Psoas muscle (tissue), 8 donors: ENCODE data around the gene RHOBTB3. TPM values are rescaled to one million over a fixed set of nuclear protein-coding genes. Genes with fewer than 3 reads are reported as not detected.

Experiments
- ATAC-seq, 4 donors: fragments of 200-7000 bp; cut with Tn5 transposase; one replicate each; pipeline ENCODE4 v1.9.1; 2020; ENCODE audit warnings: moderate library complexity in 3 of 4, mild to moderate bottlenecking in 2 of 4
- DNase-seq, 2 donors: peaks; one replicate each; pipeline ENCODE4 v3.0.0-alpha.2; 2020
- H3K27ac ChIP-seq: fragments of 200-600 bp; one replicate; pipeline ENCODE4 v1.8.0; 2022
- H3K27me3 ChIP-seq, 3 donors: fragments of 200-600 bp in 1 of 3; one replicate each; pipeline versions ENCODE4 v1.6.1 to v1.8.0; 2013 to 2022; ENCODE audit warnings: low read length in 2 of 3, mild to moderate bottlenecking in 2 of 3, moderate library complexity in 1 of 3; ENCODE audit not compliant: insufficient read depth in 3 of 3
- H3K36me3 ChIP-seq, 2 donors: fragments of 200-600 bp in 1 of 2; one replicate each; pipeline versions ENCODE4 v1.6.1 to v1.8.0; 2013 to 2022; ENCODE audit warnings: low read depth in 1 of 2, mild to moderate bottlenecking in 1 of 2, moderate library complexity in 1 of 2; ENCODE audit not compliant: insufficient read depth in 1 of 2
- H3K4me1 ChIP-seq: fragments of 200-600 bp; one replicate; pipeline ENCODE4 v1.8.0; 2022
- H3K4me3 ChIP-seq: fragments of 200-600 bp; one replicate; pipeline ENCODE4 v1.8.0; 2022; ENCODE audit warnings: mild to moderate bottlenecking
- H3K9me3 ChIP-seq: fragments of 200-600 bp; one replicate; pipeline ENCODE4 v1.8.0; 2022
- CTCF ChIP-seq: fragments of 200-600 bp; IDR thresholded peaks from one replicate; pipeline ENCODE4 v1.8.0; 2022; ENCODE audit warnings: antibody characterized with exemption
- whole genome bisulfite sequencing, 3 donors: extraction: QIAGEN DNeasy Blood & Tissue Kit; methylation state at CpG; one replicate each; pipeline versions ENCODE4 v1.1.6 to v1.1.7; 2013; 5-methylcytosine and 5-hydroxymethylcytosine counted together
- intact Hi-C, 2 donors: fragments of 100-400 bp; cut with DNase I; formaldehyde crosslinking; loops; one replicate each; pipeline versions ENCODE4 v1.11.0 to v1.14.2; 2022
- long read RNA-seq, 2 donors: library from polyadenylated mRNA; unstranded; transcript quantifications; one replicate each; pipeline ENCODE4 v2.0.0, GENCODE V29; 2021
- polyA plus RNA-seq, 3 donors: library from polyadenylated mRNA; stranded (reverse); fragments of 200-250 nt; gene quantifications; one replicate each; pipeline ENCODE4 v1.2.3, GENCODE V29; 2013
- total RNA-seq, 4 donors: library from RNA; stranded (reverse); fragmentation: NEBNext Ultra II Directional in 2 of 4; extraction: Animal tissue kit (Norgen Biotek cat#: 25700) in 2 of 4; gene quantifications; one replicate each; pipeline versions ENCODE4 v1.2.1 to v1.2.4, GENCODE V29; 2021 to 2023
- donor health status: healthy with polysubstance abuse.
- donor health status: DM: no; HTN: no; CAD: no; lungs with moderate emphysema.
- donor health status: Bipolar disorder and iron deficiency.
- donor health status: healthy.
- donor health status: DM: yes; HTN: yes; CAD: no.
- donor health status: DM: no; HTN: no; CAD: no.
- donor health status: DM: no; HTN: no; CAD: no.
- donor health status: DM: yes; HTN: yes; CAD: no.

RHOBTB3 gene
- 10 to 100 TPM; 44.0 to 86.0 (median 62.8) TPM for total RNA-seq
- 10 to 100 TPM; 19.0 to 53.2 (median 21.4) TPM for polyA plus RNA-seq
- long read RNA-seq, donor 1, full-length matches to known transcripts: 21 of 52 reads
- long read RNA-seq, donor 1, partial matches to known transcripts: 16 of 52 reads
- long read RNA-seq, donor 1, other reads (novel, unspliced or antisense): 15 of 52 reads
- long read RNA-seq, donor 2, full-length matches to known transcripts: 48 of 337 reads
- long read RNA-seq, donor 2, partial matches to known transcripts: 60 of 337 reads
- long read RNA-seq, donor 2, other reads (novel, unspliced or antisense): 229 of 337 reads

GRCh38 chr5:95730730-95731570, at the start of gene RHOBTB3:
RHOBTB3 (plus strand) TSS chr5:95731336; CDS start chr5:95731683, 347 bp downstream.
- ATAC-seq: peak; percentile 81 to 84 (median 82)

GRCh38 chr5:95682891-95683290, 48.2 kb upstream of the RHOBTB3 start, which contains the start of gene SPATA9:
SPATA9 (minus strand) TSS chr5:95682991; CDS start chr5:95682854, 137 bp downstream.
- DNase-seq (no peak), ATAC-seq (no peak)
- 74 to 93% (median 81%) methylated on average over 1 of the region's 1 CpG for WGBS, 3 donors
- Histone ChIP-seq H3K9me3 (no peaks in the 10 kb centered on the region), H3K27ac (no peak within 1 kb of the TSS), H3K4me1 (no peaks in the 10 kb centered on the region), H3K4me3 (no peak within 1 kb of the TSS), H3K27me3 (no peaks in the 10 kb centered on the region), H3K36me3 (no peaks in the 10 kb centered on the region)
- TF ChIP-seq CTCF: no peak
- intact Hi-C loops: no loop called here

More at GRCh38 chr5:95730730-95731570, at the start of gene RHOBTB3:
- Histone ChIP-seq H3K4me3 (peak within 1 kb of the TSS; percentile 90), H3K27ac (peak within 1 kb of the TSS; percentile 94), H3K4me1 (peaks cover 57% of the 10 kb centered on the region), H3K27me3 (no peaks in the 10 kb centered on the region), H3K9me3 (no peaks in the 10 kb centered on the region), H3K36me3 (peaks cover 0 to 6% of the 10 kb centered on the region in 2 donors)
- TF ChIP-seq CTCF: no peak
- peak; percentile 91 to 95 for DNase-seq
- intact Hi-C loops: loop anchor here (2.0 to 5.0 kb wide), 4 partner anchors 62 to 116 kb away; partner anchors contain the start of gene RFESD (in 1 of the 2)
- 0 to 1% (median 0%) methylated on average over 58 to 77 of the region's 78 CpGs for WGBS, 3 donors

- no peak for ATAC-seq
- intact Hi-C loops: no loop called here
- H3K4me1 ChIP-seq: no peaks in the 10 kb centered on the region
- H3K9me3 ChIP-seq: no peaks in the 10 kb centered on the region
- no peak overlapping the region for H3K27ac ChIP-seq
- no peak overlapping the region for H3K4me3 ChIP-seq
- DNase-seq: no peak
- no peaks in the 10 kb centered on the region for H3K27me3 ChIP-seq
- no peak for TF ChIP-seq CTCF
- no peaks in the 10 kb centered on the region for H3K36me3 ChIP-seq
- WGBS, 3 donors: 86 to 96% (median 91%) methylated on average over 2 of the region's 2 CpGs
Observed at GRCh38 chr5:95684361-95684760, 46.8 kb upstream of the RHOBTB3 start.

- no peak for DNase-seq
- H3K36me3 ChIP-seq: no peaks in the 10 kb centered on the region
- intact Hi-C loops: no loop called here
- no peak for ATAC-seq
- no peak for TF ChIP-seq CTCF
- H3K4me3 ChIP-seq: no peak overlapping the region
- 56 to 75% (median 65%) methylated on average over 2 of the region's 2 CpGs for WGBS, 3 donors
- no peaks in the 10 kb centered on the region for H3K4me1 ChIP-seq
- no peaks in the 10 kb centered on the region for H3K27me3 ChIP-seq
- H3K27ac ChIP-seq: no peak overlapping the region
- H3K9me3 ChIP-seq: no peaks in the 10 kb centered on the region
Observed at GRCh38 chr5:95686651-95687050, 44.5 kb upstream of the RHOBTB3 start.
